Activated naive CD4-positive, alpha-beta T cell treated with anti-CD3 and anti-CD28 coated beads for 36 hours (primary cell): Measurements from ENCODE around the gene PHOX2B. TPM values are rescaled to one million over a fixed set of nuclear protein-coding genes. Genes with fewer than 3 reads are reported as not detected.
"Not testable (repeated sequence)": the region's sequence is repeated elsewhere in the genome, so short reads cannot be mapped to it uniquely, and the experiment has no call there.

ENCODE experiments used
- CTCF ChIA-PET: fragments of 350-600 bp; sonication (Branson Sonifier 250); formaldehyde crosslinking; loops from one replicate; lab custom pipeline; 2021; ENCODE audit warnings: antibody characterized with exemption; lab: Charles Lee
- DNase-seq: peaks from one replicate; pipeline ENCODE4 v3.0.0-alpha.2; 2020
- H3K27ac Mint-ChIP-seq: one replicate; pipeline ENCODE4 v1.8.0; 2021; ENCODE audit warnings: mild to moderate bottlenecking, mixed read lengths
- H3K27me3 Mint-ChIP-seq: one replicate; pipeline ENCODE4 v1.8.0; 2021; ENCODE audit warnings: low read depth, mixed read lengths
- H3K36me3 Mint-ChIP-seq: one replicate; pipeline ENCODE4 v1.8.0; 2021; ENCODE audit warnings: low read depth, mixed read lengths
- H3K4me1 Mint-ChIP-seq: one replicate; pipeline ENCODE4 v1.8.0; 2021; ENCODE audit warnings: low read depth, mixed read lengths
- H3K4me3 Mint-ChIP-seq: one replicate; pipeline ENCODE4 v1.8.0; 2021; ENCODE audit warnings: mild to moderate bottlenecking, moderate library complexity, mixed read lengths
- H3K9me3 Mint-ChIP-seq: one replicate; pipeline ENCODE4 v1.8.0; 2021; ENCODE audit warnings: mixed read lengths
- intact Hi-C: fragments of 100-400 bp; cut with micrococcal nuclease; formaldehyde crosslinking; loops from one replicate; pipeline ENCODE4 v1.15.1; 2023
- total RNA-seq, 2 experiments: library from RNA; stranded (reverse); gene quantifications; one replicate each; pipeline ENCODE4 v1.2.3, GENCODE V29; 2021

PHOX2B gene
- total RNA-seq, 2 experiments from 2014 or later: not detected

- CTCF ChIA-PET: no interaction called here
- intact Hi-C loops: no loop called here
- Mint-ChIP-seq H3K27me3 (peaks cover 8% of the 10 kb centered on the region), H3K4me1 (no peaks in the 10 kb centered on the region), H3K9me3 (no peaks in the 10 kb centered on the region), H3K27ac (no peak overlapping the region), H3K36me3 (no peaks in the 10 kb centered on the region), H3K4me3 (no peak overlapping the region)
- DNase-seq: no peak
Measured at GRCh38 chr4:41719417-41719816, 29.1 kb downstream of the PHOX2B start.

- CTCF ChIA-PET: no interaction called here
- Mint-ChIP-seq H3K4me1 (no peaks in the 10 kb centered on the region), H3K36me3 (no peaks in the 10 kb centered on the region), H3K9me3 (no peaks in the 10 kb centered on the region), H3K27ac (no peak overlapping the region), H3K4me3 (no peak overlapping the region), H3K27me3 (peaks cover 8% of the 10 kb centered on the region)
- no peak for DNase-seq
- intact Hi-C loops: no loop called here
Measured at GRCh38 chr4:41718907-41719306, 29.6 kb downstream of the PHOX2B start.

- Mint-ChIP-seq H3K27me3 (peaks cover 9% of the 10 kb centered on the region), H3K4me3 (no peak overlapping the region), H3K36me3 (no peaks in the 10 kb centered on the region), H3K9me3 (peaks cover 3% of the 10 kb centered on the region), H3K27ac (no peak overlapping the region), H3K4me1 (no peaks in the 10 kb centered on the region)
- DNase-seq: no peak
- CTCF ChIA-PET: no interaction called here
- intact Hi-C loops: no loop called here
Measured at GRCh38 chr4:41715155-41715554, 33.4 kb downstream of the PHOX2B start.

- Mint-ChIP-seq H3K36me3 (no peaks in the 10 kb centered on the region), H3K9me3 (peaks cover 3% of the 10 kb centered on the region), H3K4me1 (no peaks in the 10 kb centered on the region), H3K27ac (no peak overlapping the region), H3K4me3 (no peak overlapping the region), H3K27me3 (peaks cover 7% of the 10 kb centered on the region)
- CTCF ChIA-PET: no interaction called here
- intact Hi-C loops: no loop called here
- DNase-seq: no peak
Measured at GRCh38 chr4:41714364-41715000, 34.0 kb downstream of the PHOX2B start.

- Mint-ChIP-seq H3K4me3 (no peak overlapping the region), H3K27me3 (peaks cover 7% of the 10 kb centered on the region), H3K9me3 (peaks cover 3% of the 10 kb centered on the region), H3K36me3 (no peaks in the 10 kb centered on the region), H3K4me1 (no peaks in the 10 kb centered on the region), H3K27ac (no peak overlapping the region)
- DNase-seq: no peak
- intact Hi-C loops: no loop called here
- CTCF ChIA-PET: no interaction called here
Measured at GRCh38 chr4:41713768-41714167, 34.8 kb downstream of the PHOX2B start.

- intact Hi-C loops: no loop called here
- Mint-ChIP-seq H3K4me1 (no peaks in the 10 kb centered on the region), H3K4me3 (no peak overlapping the region), H3K9me3 (peaks cover 3% of the 10 kb centered on the region), H3K27ac (no peak overlapping the region), H3K27me3 (peaks cover 7% of the 10 kb centered on the region), H3K36me3 (no peaks in the 10 kb centered on the region)
- CTCF ChIA-PET: interaction anchor here (0.6 kb wide), 2 partner anchors 148 to 241 kb away, joined by 3 to 5 read pairs; no protein-coding TSS in a partner anchor
- DNase-seq: no peak
Measured at GRCh38 chr4:41712425-41712824, 36.1 kb downstream of the PHOX2B start.

GRCh38 chr4:41711654-41712053 is 36.9 kb downstream of the PHOX2B start:
- CTCF ChIA-PET: interaction anchor here (0.6 kb wide), 1 partner anchor 149 kb away, joined by 3 read pairs; no protein-coding TSS in a partner anchor
- H3K4me3 Mint-ChIP-seq, DNase-seq, H3K27ac Mint-ChIP-seq, H3K9me3 Mint-ChIP-seq, intact Hi-C loops, H3K4me1 Mint-ChIP-seq, H3K27me3 Mint-ChIP-seq, H3K36me3 Mint-ChIP-seq: not testable (repeated sequence)

- CTCF ChIA-PET: no interaction called here
- intact Hi-C loops: no loop called here
Measured at GRCh38 chr4:41709844-41710481, 38.6 kb downstream of the PHOX2B start.

GRCh38 chr4:41703785-41704184 is 44.7 kb downstream of the PHOX2B start:
- intact Hi-C loops: no loop called here
- no peaks in the 10 kb centered on the region for H3K36me3 Mint-ChIP-seq

More at GRCh38 chr4:41709844-41710481, 38.6 kb downstream of the PHOX2B start:
- H3K27me3 Mint-ChIP-seq: peaks cover 5% of the 10 kb centered on the region
- peaks cover 3% of the 10 kb centered on the region for H3K9me3 Mint-ChIP-seq
- no peak for DNase-seq
- no peak overlapping the region for H3K4me3 Mint-ChIP-seq
- H3K4me1 Mint-ChIP-seq: no peaks in the 10 kb centered on the region
- no peaks in the 10 kb centered on the region for H3K36me3 Mint-ChIP-seq
- H3K27ac Mint-ChIP-seq: no peak overlapping the region

GRCh38 chr4:41702770-41703169 is 45.8 kb downstream of the PHOX2B start:
- H3K4me3 Mint-ChIP-seq: no peak overlapping the region
- H3K9me3 Mint-ChIP-seq: no peaks in the 10 kb centered on the region
- peaks cover 5% of the 10 kb centered on the region for H3K27me3 Mint-ChIP-seq
- no peak overlapping the region for H3K27ac Mint-ChIP-seq
- CTCF ChIA-PET: no interaction called here
- intact Hi-C loops: no loop called here
- H3K36me3 Mint-ChIP-seq: no peaks in the 10 kb centered on the region
- H3K4me1 Mint-ChIP-seq: no peaks in the 10 kb centered on the region
- DNase-seq: no peak

More at GRCh38 chr4:41703785-41704184, 44.7 kb downstream of the PHOX2B start:
- no peak overlapping the region for H3K27ac Mint-ChIP-seq
- peaks cover 5% of the 10 kb centered on the region for H3K27me3 Mint-ChIP-seq
- H3K4me1 Mint-ChIP-seq: no peaks in the 10 kb centered on the region
- H3K4me3 Mint-ChIP-seq: no peak overlapping the region
- CTCF ChIA-PET: no interaction called here
- no peaks in the 10 kb centered on the region for H3K9me3 Mint-ChIP-seq
- DNase-seq: no peak

- Mint-ChIP-seq H3K9me3 (no peaks in the 10 kb centered on the region), H3K4me3 (no peak overlapping the region), H3K27me3 (peaks cover 5% of the 10 kb centered on the region), H3K27ac (no peak overlapping the region), H3K36me3 (no peaks in the 10 kb centered on the region), H3K4me1 (no peaks in the 10 kb centered on the region)
- CTCF ChIA-PET: no interaction called here
- DNase-seq: no peak
- intact Hi-C loops: no loop called here
Measured at GRCh38 chr4:41701983-41702382, 46.5 kb downstream of the PHOX2B start.

GRCh38 chr4:41696763-41697162 is 51.8 kb downstream of the PHOX2B start:
- Mint-ChIP-seq H3K4me3 (no peak overlapping the region), H3K27me3 (peaks cover 5% of the 10 kb centered on the region), H3K9me3 (no peaks in the 10 kb centered on the region), H3K27ac (no peak overlapping the region), H3K4me1 (no peaks in the 10 kb centered on the region), H3K36me3 (no peaks in the 10 kb centered on the region)
- intact Hi-C loops: no loop called here
- CTCF ChIA-PET: no interaction called here
- no peak for DNase-seq

- no peaks in the 10 kb centered on the region for H3K36me3 Mint-ChIP-seq
- intact Hi-C loops: no loop called here
- CTCF ChIA-PET: no interaction called here
- no peak overlapping the region for H3K4me3 Mint-ChIP-seq
- H3K4me1 Mint-ChIP-seq: no peaks in the 10 kb centered on the region
- no peak overlapping the region for H3K27ac Mint-ChIP-seq
- H3K9me3 Mint-ChIP-seq: no peaks in the 10 kb centered on the region
- H3K27me3 Mint-ChIP-seq: peaks cover 5% of the 10 kb centered on the region
- DNase-seq: no peak
Measured at GRCh38 chr4:41696131-41696530, 52.4 kb downstream of the PHOX2B start.
